K562 (cell line): ENCODE measurements around the gene ZC3H12A. TPM values are rescaled to one million over a fixed set of nuclear protein-coding genes. Genes with fewer than 3 reads are reported as not detected.

Experiments used
- CEBPB ChIP-seq: fragments of 450-650 bp; IDR thresholded peaks from 2 replicates; pipeline ENCODE4 v1.6.1; 2016; ENCODE audit warnings: missing genetic modification characterization, missing compliant biosample characterization
- EHMT2 ChIP-seq: fragments of 450-650 bp; IDR thresholded peaks from 2 replicates; pipeline ENCODE4 v1.6.1; 2018; ENCODE audit warnings: antibody characterized with exemption
- JUN ChIP-seq, 2 experiments: sonication (generic) in 1 of 2; formaldehyde crosslinking in 1 of 2; IDR thresholded peaks; 2 replicates each; pipeline versions ENCODE4 v1.6.1 to v1.8.0; 2012 to 2022; ENCODE audit warnings: borderline replicate concordance in 2 of 2, mild to moderate bottlenecking in 2 of 2, improper control_type of control experiment in 1 of 2, low read depth in 1 of 2, low read length in 1 of 2, missing genetic modification reagents in 1 of 2
- KDM2B ChIP-seq: fragments of 250-450 bp; sonication (Bioruptor Pico); IDR thresholded peaks from 2 replicates; pipeline ENCODE4 v1.8.0; 2021; ENCODE audit warnings: mild to moderate bottlenecking, moderate library complexity
- KDM4B ChIP-seq, 2 experiments: fragments of 450-650 bp in 1 of 2; sonication (generic) in 1 of 2; IDR thresholded peaks; 2 replicates each; pipeline ENCODE4 v1.6.1; 2016 to 2017; ENCODE audit warnings: borderline replicate concordance in 2 of 2, antibody characterized with exemption in 1 of 2, low read depth in 1 of 2, mild to moderate bottlenecking in 1 of 2
- KLF16 ChIP-seq: IDR thresholded peaks from 2 replicates; pipeline ENCODE4 v1.6.1; 2016; ENCODE audit warnings: antibody characterized with exemption
- MEF2D ChIP-seq: conservative IDR thresholded peaks from 2 replicates; pipeline ENCODE4 v1.6.1; 2016; ENCODE audit warnings: low read depth, missing genetic modification characterization, missing compliant biosample characterization
- MTF1 ChIP-seq: fragments of 250-450 bp; sonication (Bioruptor Pico); IDR thresholded peaks from 2 replicates; pipeline ENCODE4 v1.9.0; 2021; ENCODE audit warnings: moderate library complexity, mild to moderate bottlenecking, inconsistent platforms, borderline replicate concordance
- NCOA2 ChIP-seq, 2 experiments: fragments of 450-650 bp; IDR thresholded peaks; 2 replicates each; pipeline ENCODE4 v1.6.1; 2018; ENCODE audit warnings: mild to moderate bottlenecking in 2 of 2, moderate library complexity in 1 of 2; ENCODE audit not compliant: partially characterized antibody in 2 of 2
- NR2F6 ChIP-seq: fragments of 450-650 bp; formaldehyde crosslinking; IDR thresholded peaks from 2 replicates; pipeline ENCODE4 v1.4.0; 2020; ENCODE audit warnings: mild to moderate bottlenecking
- POLR2A ChIP-seq: fragments of 450-650 bp; conservative IDR thresholded peaks from 2 replicates; pipeline ENCODE4 v1.6.1; 2016
- RB1 ChIP-seq: fragments of 450-650 bp; IDR thresholded peaks from 2 replicates; pipeline ENCODE4 v1.6.1; 2017; ENCODE audit warnings: low read depth, mild to moderate bottlenecking
- SIN3A ChIP-seq, 2 experiments: fragments of 150-350 bp in 1 of 2; IDR thresholded peaks; 2 replicates each; pipeline ENCODE4 v1.6.1; 2011 to 2016; ENCODE audit warnings: borderline replicate concordance in 2 of 2, low read depth in 2 of 2, low read length in 2 of 2, mild to moderate bottlenecking in 2 of 2, moderate library complexity in 2 of 2; ENCODE audit not compliant: control insufficient read depth in 1 of 2
- SIRT6 ChIP-seq: IDR thresholded peaks from one replicate; pipeline ENCODE4 v1.6.1; 2012; ENCODE audit warnings: low read depth, mild to moderate bottlenecking, control low read depth, inconsistent platforms, low read length, moderate library complexity
- U2AF2 ChIP-seq: fragments of 200-400 bp; formaldehyde crosslinking; optimal IDR thresholded peaks from 2 replicates; pipeline ENCODE3; 2017; ENCODE audit warnings: low read depth, mild to moderate bottlenecking, low read length
- ZNF23 ChIP-seq: fragments of 250-450 bp; sonication (Bioruptor Pico); IDR thresholded peaks from 2 replicates; pipeline ENCODE4 v1.4.0; 2020; ENCODE audit warnings: mild to moderate bottlenecking
- polyA plus RNA-seq, 8 experiments: library from polyadenylated mRNA; depleted of rRNA in 4 of 8; stranded (reverse) in 5 of 8; unstranded in 3 of 8; fragments of >200 nt; fragmentation: Nextera tagmentation in 2 of 8; fragmentation: Illumina TruSeq in 1 of 8; extraction: Ambion mirVana in 2 of 8; extraction: Trizol in 1 of 8; gene quantifications; 2 replicates each; pipeline versions ENCODE4 v1.2.1 to v1.2.3, GENCODE V29; 2011 to 2014; ENCODE audit warnings: inconsistent platforms in 1 of 8, missing spikeins in 1 of 8
- total RNA-seq, 7 experiments: library from RNA; depleted of rRNA in 6 of 7; stranded (reverse); fragments of >200 nt in 6 of 7; fragmentation: Illumina TruSeq in 2 of 7; extraction: Trizol in 2 of 7; gene quantifications; 2 replicates each; pipeline versions ENCODE4 v1.2.1 to v1.2.3, GENCODE V29; 2011 to 2021; ENCODE audit warnings: low replicate concordance in 1 of 7
- TF ChIP-seq, protein P1 (sequence below): fragments of 200-600 bp; sonication (generic); IDR thresholded peaks from one replicate; pipeline ENCODE4 v1.6.1; 2012; ENCODE audit warnings: mild to moderate bottlenecking, low read depth, low read length, inconsistent platforms

Gene ZC3H12A
- total and polyA plus RNA-seq, 9 of the 15 experiments (the other 6 are each of a cell fraction or from before 2014, with no cell fraction given): 0.14 to 9.4 (median 6.7) TPM

DNA sequence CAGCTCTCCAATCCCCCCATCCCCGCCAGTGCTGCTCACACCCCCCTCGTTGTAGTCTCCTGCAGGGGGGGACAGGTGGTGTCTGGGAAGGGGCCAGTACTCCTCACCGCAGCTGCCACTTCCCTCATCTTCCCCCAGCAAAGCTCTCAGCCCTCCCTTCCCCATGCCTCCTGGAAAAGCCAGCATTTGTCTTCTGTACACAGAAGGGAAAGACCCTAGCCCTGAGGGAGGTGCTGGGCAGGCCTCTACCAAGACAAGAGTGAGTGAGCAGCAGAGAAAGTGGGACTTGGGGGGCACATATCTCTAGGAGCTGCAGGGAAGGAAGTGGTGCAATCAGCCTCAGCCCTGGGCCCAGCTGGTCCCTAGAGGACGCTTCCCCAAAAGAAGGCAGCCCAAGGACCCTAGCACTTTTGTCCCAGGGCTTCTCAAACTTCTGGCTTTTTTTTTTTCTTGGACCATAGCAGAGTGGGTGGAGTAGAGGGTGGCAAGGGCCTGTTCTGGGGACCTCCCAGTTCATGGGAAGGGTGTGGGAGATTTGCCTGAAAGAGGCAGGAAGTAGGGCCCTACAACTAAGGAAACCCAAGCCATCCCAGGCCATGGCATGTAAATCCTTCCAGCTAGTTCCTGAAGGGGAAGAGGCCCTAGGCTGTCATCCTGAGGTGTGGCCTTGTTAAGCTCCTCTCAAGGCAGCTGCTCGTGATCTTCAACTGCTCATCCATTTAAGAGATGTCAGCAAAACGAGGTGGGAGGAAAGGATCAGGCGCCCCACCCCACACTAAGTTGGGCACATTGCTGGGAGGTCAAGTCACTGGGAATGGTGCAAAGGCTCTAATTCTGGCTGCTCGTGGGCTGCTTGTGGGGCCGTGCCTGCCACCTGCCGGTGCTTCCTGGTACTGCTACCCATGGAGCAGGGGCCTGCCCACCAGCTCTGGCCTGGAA, 12.6 kb downstream of the ZC3H12A start (continued):
- no peak for TF ChIP-seq MTF1 (CRISPR knock-in tag)
- no peak for TF ChIP-seq NCOA2 (IDR thresholded peaks at IDR 0.05; ENCODE audit: partially characterized antibody in 2 of 2)
- TF ChIP-seq KDM2B (CRISPR knock-in tag): no peak
- TF ChIP-seq, protein P1, sequence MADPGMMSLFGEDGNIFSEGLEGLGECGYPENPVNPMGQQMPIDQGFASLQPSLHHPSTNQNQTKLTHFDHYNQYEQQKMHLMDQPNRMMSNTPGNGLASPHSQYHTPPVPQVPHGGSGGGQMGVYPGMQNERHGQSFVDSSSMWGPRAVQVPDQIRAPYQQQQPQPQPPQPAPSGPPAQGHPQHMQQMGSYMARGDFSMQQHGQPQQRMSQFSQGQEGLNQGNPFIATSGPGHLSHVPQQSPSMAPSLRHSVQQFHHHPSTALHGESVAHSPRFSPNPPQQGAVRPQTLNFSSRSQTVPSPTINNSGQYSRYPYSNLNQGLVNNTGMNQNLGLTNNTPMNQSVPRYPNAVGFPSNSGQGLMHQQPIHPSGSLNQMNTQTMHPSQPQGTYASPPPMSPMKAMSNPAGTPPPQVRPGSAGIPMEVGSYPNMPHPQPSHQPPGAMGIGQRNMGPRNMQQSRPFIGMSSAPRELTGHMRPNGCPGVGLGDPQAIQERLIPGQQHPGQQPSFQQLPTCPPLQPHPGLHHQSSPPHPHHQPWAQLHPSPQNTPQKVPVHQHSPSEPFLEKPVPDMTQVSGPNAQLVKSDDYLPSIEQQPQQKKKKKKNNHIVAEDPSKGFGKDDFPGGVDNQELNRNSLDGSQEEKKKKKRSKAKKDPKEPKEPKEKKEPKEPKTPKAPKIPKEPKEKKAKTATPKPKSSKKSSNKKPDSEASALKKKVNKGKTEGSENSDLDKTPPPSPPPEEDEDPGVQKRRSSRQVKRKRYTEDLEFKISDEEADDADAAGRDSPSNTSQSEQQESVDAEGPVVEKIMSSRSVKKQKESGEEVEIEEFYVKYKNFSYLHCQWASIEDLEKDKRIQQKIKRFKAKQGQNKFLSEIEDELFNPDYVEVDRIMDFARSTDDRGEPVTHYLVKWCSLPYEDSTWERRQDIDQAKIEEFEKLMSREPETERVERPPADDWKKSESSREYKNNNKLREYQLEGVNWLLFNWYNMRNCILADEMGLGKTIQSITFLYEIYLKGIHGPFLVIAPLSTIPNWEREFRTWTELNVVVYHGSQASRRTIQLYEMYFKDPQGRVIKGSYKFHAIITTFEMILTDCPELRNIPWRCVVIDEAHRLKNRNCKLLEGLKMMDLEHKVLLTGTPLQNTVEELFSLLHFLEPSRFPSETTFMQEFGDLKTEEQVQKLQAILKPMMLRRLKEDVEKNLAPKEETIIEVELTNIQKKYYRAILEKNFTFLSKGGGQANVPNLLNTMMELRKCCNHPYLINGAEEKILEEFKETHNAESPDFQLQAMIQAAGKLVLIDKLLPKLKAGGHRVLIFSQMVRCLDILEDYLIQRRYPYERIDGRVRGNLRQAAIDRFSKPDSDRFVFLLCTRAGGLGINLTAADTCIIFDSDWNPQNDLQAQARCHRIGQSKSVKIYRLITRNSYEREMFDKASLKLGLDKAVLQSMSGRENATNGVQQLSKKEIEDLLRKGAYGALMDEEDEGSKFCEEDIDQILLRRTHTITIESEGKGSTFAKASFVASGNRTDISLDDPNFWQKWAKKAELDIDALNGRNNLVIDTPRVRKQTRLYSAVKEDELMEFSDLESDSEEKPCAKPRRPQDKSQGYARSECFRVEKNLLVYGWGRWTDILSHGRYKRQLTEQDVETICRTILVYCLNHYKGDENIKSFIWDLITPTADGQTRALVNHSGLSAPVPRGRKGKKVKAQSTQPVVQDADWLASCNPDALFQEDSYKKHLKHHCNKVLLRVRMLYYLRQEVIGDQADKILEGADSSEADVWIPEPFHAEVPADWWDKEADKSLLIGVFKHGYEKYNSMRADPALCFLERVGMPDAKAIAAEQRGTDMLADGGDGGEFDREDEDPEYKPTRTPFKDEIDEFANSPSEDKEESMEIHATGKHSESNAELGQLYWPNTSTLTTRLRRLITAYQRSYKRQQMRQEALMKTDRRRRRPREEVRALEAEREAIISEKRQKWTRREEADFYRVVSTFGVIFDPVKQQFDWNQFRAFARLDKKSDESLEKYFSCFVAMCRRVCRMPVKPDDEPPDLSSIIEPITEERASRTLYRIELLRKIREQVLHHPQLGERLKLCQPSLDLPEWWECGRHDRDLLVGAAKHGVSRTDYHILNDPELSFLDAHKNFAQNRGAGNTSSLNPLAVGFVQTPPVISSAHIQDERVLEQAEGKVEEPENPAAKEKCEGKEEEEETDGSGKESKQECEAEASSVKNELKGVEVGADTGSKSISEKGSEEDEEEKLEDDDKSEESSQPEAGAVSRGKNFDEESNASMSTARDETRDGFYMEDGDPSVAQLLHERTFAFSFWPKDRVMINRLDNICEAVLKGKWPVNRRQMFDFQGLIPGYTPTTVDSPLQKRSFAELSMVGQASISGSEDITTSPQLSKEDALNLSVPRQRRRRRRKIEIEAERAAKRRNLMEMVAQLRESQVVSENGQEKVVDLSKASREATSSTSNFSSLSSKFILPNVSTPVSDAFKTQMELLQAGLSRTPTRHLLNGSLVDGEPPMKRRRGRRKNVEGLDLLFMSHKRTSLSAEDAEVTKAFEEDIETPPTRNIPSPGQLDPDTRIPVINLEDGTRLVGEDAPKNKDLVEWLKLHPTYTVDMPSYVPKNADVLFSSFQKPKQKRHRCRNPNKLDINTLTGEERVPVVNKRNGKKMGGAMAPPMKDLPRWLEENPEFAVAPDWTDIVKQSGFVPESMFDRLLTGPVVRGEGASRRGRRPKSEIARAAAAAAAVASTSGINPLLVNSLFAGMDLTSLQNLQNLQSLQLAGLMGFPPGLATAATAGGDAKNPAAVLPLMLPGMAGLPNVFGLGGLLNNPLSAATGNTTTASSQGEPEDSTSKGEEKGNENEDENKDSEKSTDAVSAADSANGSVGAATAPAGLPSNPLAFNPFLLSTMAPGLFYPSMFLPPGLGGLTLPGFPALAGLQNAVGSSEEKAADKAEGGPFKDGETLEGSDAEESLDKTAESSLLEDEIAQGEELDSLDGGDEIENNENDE: no peak
- TF ChIP-seq KLF16: no peak; the same call in 1 of the 2 replicates
- TF ChIP-seq EHMT2: no peak
- TF ChIP-seq SIRT6: no peak
- TF ChIP-seq JUN (IDR thresholded peaks at IDR 0.05; ENCODE audit: borderline replicate concordance, low read depth, low read length): no peak
- TF ChIP-seq JUN (CRISPR knock-in tag; IDR thresholded peaks at IDR 0.05; ENCODE audit: borderline replicate concordance): no peak
- TF ChIP-seq KDM4B (IDR thresholded peaks at IDR 0.05; ENCODE audit: borderline replicate concordance in 2 of 2, low read depth in 1 of 2): no peak
- TF ChIP-seq U2AF2: no peak
- peak; percentile 58 for TF ChIP-seq POLR2A
- TF ChIP-seq SIN3A (IDR thresholded peaks at IDR 0.05; ENCODE audit: borderline replicate concordance in 2 of 2, control insufficient read depth in 1 of 2, low read depth in 2 of 2, low read length in 2 of 2): no peak
- no peak for TF ChIP-seq ZNF23 (CRISPR knock-in tag)
- TF ChIP-seq NR2F6 (CRISPR knock-in tag): no peak
- TF ChIP-seq RB1: peak; percentile 61; the same call in 1 of the 2 replicates
- no peak for TF ChIP-seq MEF2D (tag)
- no peak for TF ChIP-seq CEBPB (tag)
